Measurements from ENCODE around the gene FANCB. TPM values are rescaled to one million over a fixed set of nuclear protein-coding genes. Genes with fewer than 3 reads are reported as not detected.

Gene FANCB
- total and polyA plus RNA-seq, 2 donors (not counting 3 experiments of a cell fraction or from before 2014, with no cell fraction given), result 1.3 to 6.6 TPM

- Histone ChIP-seq H4K20me1 (replicated peaks; ENCODE audit: control insufficient read depth, extremely low read depth, insufficient read depth, low read length) (no peaks in the 10 kb centered on the region), H3K36me3 (ENCODE audit: control insufficient read depth in 2 of 2, extremely low read depth in 1 of 2, insufficient read depth in 2 of 2, low read length in 2 of 2) (no peaks in the 10 kb centered on the region), H3K9me3 (replicated peaks; ENCODE audit: control insufficient read depth, insufficient read depth, low read length) (no peaks in the 10 kb centered on the region), H3K9me1 (replicated peaks; ENCODE audit: control insufficient read depth, extremely low read depth, insufficient read depth, low read length) (no peaks in the 10 kb centered on the region), H3K79me2 (ENCODE audit: control insufficient read depth, insufficient read depth, low read length) (no peaks in the 10 kb centered on the region), H3K4me3 (replicated peaks in 1 of 3; ENCODE audit: insufficient read depth in 1 of 3, low read depth in 1 of 3, low read length in 3 of 3) (no peak overlapping the region), H3K4me1 (ENCODE audit: control insufficient read depth, extremely low read depth, insufficient read depth, low read length) (no peaks in the 10 kb centered on the region), H3K27ac (ENCODE audit: insufficient read depth, low read depth, low read length) (no peak overlapping the region), H3K9ac (replicated peaks; ENCODE audit: extremely low read depth, insufficient read depth, low read length) (no peak overlapping the region), H2AFZ (ENCODE audit: low read depth, low read length) (no peak overlapping the region), H3K4me2 (ENCODE audit: insufficient read depth, low read length) (no peak overlapping the region), H3K27me3 (ENCODE audit: control insufficient read depth in 2 of 2, insufficient read depth in 2 of 2, low read length in 2 of 2) (no peaks in the 10 kb centered on the region)
- intact Hi-C loops (cut with micrococcal nuclease), result no loop called here
- FAIRE-seq (no peak), DNase-seq (ENCODE audit: low read depth, low spot score) (no peak)
- dilution Hi-C loops (cut with MboI; ENCODE audit: extremely low pct_ligation_motif_present, low sequenced_read_pairs), result no loop called here
- no TSS peak for BruUV-seq (replicated peaks)
- ChIA-PET CTCF (no interaction called here), POLR2A (no interaction called here)
- TF ChIP-seq MAX (IDR thresholded peaks at IDR 0.05; ENCODE audit: insufficient read depth, insufficient read length), result no peak
- no peak for TF ChIP-seq GATA2 (IDR thresholded peaks at IDR 0.05; ENCODE audit: insufficient read depth, insufficient read length, low read depth, low read length)
- no peak for TF ChIP-seq POLR2AphosphoS5 (IDR thresholded peaks at IDR 0.05; ENCODE audit: insufficient read depth, low read depth, low read length)
- TF ChIP-seq FOS (IDR thresholded peaks at IDR 0.05; ENCODE audit: borderline replicate concordance, insufficient read depth, low read length), result no peak
- TF ChIP-seq MYC (IDR thresholded peaks at IDR 0.05; ENCODE audit: low read depth, low read length), result no peak
- no peak for TF ChIP-seq JUN (IDR thresholded peaks at IDR 0.05; ENCODE audit: borderline replicate concordance, insufficient read depth, insufficient read length, low read depth)
- TF ChIP-seq CTCF (IDR thresholded peaks at IDR 0.05; ENCODE audit: extremely low read depth in 1 of 2, insufficient read depth in 1 of 2, low read depth in 1 of 2, low read length in 2 of 2), result no peak
Observed at GRCh38 chrX:14802943-14803710, 69.7 kb downstream of the FANCB start.
